Nephron (organoid): ENCODE measurements around the gene SUMF1.

ENCODE experiments used
- H3K27ac Mint-ChIP-seq, 3 experiments: 2 replicates each; pipeline ENCODE4 v1.8.0; 2020; ENCODE audit warnings: mixed read lengths in 3 of 3, mild to moderate bottlenecking in 2 of 3, moderate library complexity in 1 of 3
- H3K27me3 Mint-ChIP-seq: 2 replicates; pipeline ENCODE4 v1.8.0; 2021; ENCODE audit warnings: low read depth, mild to moderate bottlenecking, moderate library complexity, mixed read lengths
- H3K36me3 Mint-ChIP-seq: 2 replicates; pipeline ENCODE4 v1.8.0; 2020; ENCODE audit warnings: low read depth, mixed read lengths
- H3K4me1 Mint-ChIP-seq: 2 replicates; pipeline ENCODE4 v1.8.0; 2020; ENCODE audit warnings: mixed read lengths
- H3K4me3 Mint-ChIP-seq, 3 experiments: 2 replicates each; pipeline ENCODE4 v1.8.0; 2020; ENCODE audit warnings: mild to moderate bottlenecking in 3 of 3, mixed read lengths in 3 of 3, moderate library complexity in 2 of 3
- H3K9me3 Mint-ChIP-seq: 2 replicates; pipeline ENCODE4 v1.8.0; 2020; ENCODE audit warnings: mixed read lengths
- CTCF ChIP-seq, 3 experiments: fragments of 200-600 bp; sonication (generic); IDR thresholded peaks; one replicate each; pipeline ENCODE4 v1.5.0; 2021; ENCODE audit warnings: antibody characterized with exemption in 3 of 3; ENCODE audit not compliant: unreplicated experiment in 3 of 3

Gene SUMF1

GRCh38 chr3:4351164-4351855 is 115.8 kb downstream of the SUMF1 start:
- Mint-ChIP-seq H3K27ac (peak overlapping the region in 2 of 3 experiments; percentile 2 to 14), H3K27me3 (no peaks in the 10 kb centered on the region), H3K4me1 (peaks cover 35% of the 10 kb centered on the region), H3K4me3 (no peak overlapping the region), H3K9me3 (peaks cover 4% of the 10 kb centered on the region), H3K36me3 (peaks cover 17% of the 10 kb centered on the region)
- TF ChIP-seq CTCF (IDR thresholded peaks at IDR 0.05; ENCODE audit: unreplicated experiment in 3 of 3) = peak in 1 of 3 experiments; percentile 6

GRCh38 chr3:4350789-4351163 is 116.3 kb downstream of the SUMF1 start:
- H3K27ac Mint-ChIP-seq = peak overlapping the region; percentile 1 to 14 (median 2)
- H3K27me3 Mint-ChIP-seq = no peaks in the 10 kb centered on the region
- peaks cover 23% of the 10 kb centered on the region for H3K36me3 Mint-ChIP-seq
- H3K4me1 Mint-ChIP-seq = peaks cover 29% of the 10 kb centered on the region
- TF ChIP-seq CTCF (IDR thresholded peaks at IDR 0.05; ENCODE audit: unreplicated experiment in 3 of 3) = peak; percentile 75 to 81 (median 81)
- H3K9me3 Mint-ChIP-seq = peaks cover 10% of the 10 kb centered on the region
- no peak overlapping the region for H3K4me3 Mint-ChIP-seq

DNA sequence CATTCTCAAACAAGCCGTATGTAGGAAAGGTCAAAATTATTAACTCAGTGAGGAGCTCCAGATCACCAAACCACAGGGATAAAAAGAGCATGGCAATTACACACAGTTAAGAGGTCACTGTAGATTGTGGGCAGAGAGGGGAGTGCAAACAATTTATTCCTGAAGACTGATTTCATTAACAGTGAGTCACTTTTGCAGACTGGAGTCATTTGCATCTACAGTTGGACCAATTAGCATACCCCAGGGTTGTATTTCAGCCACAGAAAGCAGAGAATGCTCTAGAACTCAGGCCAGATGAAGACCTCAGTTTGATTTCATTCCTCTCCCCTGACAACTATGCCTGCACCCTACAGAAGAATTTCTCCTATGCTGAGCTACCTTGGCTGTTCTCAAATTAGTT is 123.8 kb downstream of the SUMF1 start:
- peaks cover 30% of the 10 kb centered on the region for H3K36me3 Mint-ChIP-seq
- TF ChIP-seq CTCF (IDR thresholded peaks at IDR 0.05; ENCODE audit: unreplicated experiment in 3 of 3) = no peak
- no peak overlapping the region for H3K27ac Mint-ChIP-seq
- H3K9me3 Mint-ChIP-seq = peaks cover 28% of the 10 kb centered on the region
- no peaks in the 10 kb centered on the region for H3K27me3 Mint-ChIP-seq
- H3K4me1 Mint-ChIP-seq = peaks cover 10% of the 10 kb centered on the region
- no peak overlapping the region for H3K4me3 Mint-ChIP-seq

DNA sequence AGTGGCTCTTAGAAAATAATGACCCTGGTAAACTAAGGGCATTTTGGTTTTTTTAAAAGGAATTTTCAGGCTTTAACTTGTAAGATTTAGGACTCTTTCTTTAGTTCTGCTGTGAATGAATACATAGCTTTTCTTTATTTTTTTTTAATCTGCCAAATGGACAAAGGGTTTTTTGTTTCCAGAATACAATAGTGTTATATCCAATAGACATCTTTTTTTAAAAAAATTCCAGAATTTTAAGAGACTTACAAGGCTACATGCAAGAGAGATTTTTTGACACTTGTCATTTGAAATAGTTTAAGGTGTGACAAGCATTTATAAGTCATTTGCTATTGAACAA is 125.8 kb downstream of the SUMF1 start:
- Mint-ChIP-seq H3K4me3 (no peak overlapping the region), H3K36me3 (peaks cover 21% of the 10 kb centered on the region), H3K27me3 (no peaks in the 10 kb centered on the region), H3K27ac (peak overlapping the region; percentile 75 to 91 (median 89)), H3K9me3 (peaks cover 23% of the 10 kb centered on the region), H3K4me1 (peaks cover 10% of the 10 kb centered on the region)
- no peak for TF ChIP-seq CTCF (IDR thresholded peaks at IDR 0.05; ENCODE audit: unreplicated experiment in 3 of 3)

- Mint-ChIP-seq H3K36me3 (peaks cover 16% of the 10 kb centered on the region), H3K27ac (peak overlapping the region; percentile 75 to 91 (median 89)), H3K4me3 (peak overlapping the region in 1 of 3 experiments; percentile 21), H3K4me1 (peaks cover 10% of the 10 kb centered on the region), H3K27me3 (no peaks in the 10 kb centered on the region), H3K9me3 (peaks cover 17% of the 10 kb centered on the region)
- TF ChIP-seq CTCF (IDR thresholded peaks at IDR 0.05; ENCODE audit: unreplicated experiment in 3 of 3) = no peak
These were observed 126.4 kb downstream of the SUMF1 start for GRCh38 chr3:4340411-4341335.
